Activated CD8-positive, alpha-beta T cell treated with anti-CD3 and anti-CD28 coated beads for 36 hours (primary cell): ENCODE results near the gene LRP1B. TPM values are rescaled to one million over a fixed set of nuclear protein-coding genes. Genes with fewer than 3 reads are reported as not detected.

Experiments used
- ATAC-seq: fragments of 200-7000 bp; cut with Tn5 transposase; one replicate; pipeline ENCODE4 v1.10.0; 2021; ENCODE audit warnings: mild to moderate bottlenecking, moderate library complexity
- CTCF ChIA-PET: fragments of 350-600 bp; sonication (Branson Sonifier 250); formaldehyde crosslinking; loops from one replicate; lab custom pipeline; 2021; ENCODE audit warnings: antibody characterized with exemption; lab: Charles Lee
- POLR2A ChIA-PET: fragments of 350-600 bp; sonication (Branson Sonifier 250); formaldehyde crosslinking; loops from one replicate; lab custom pipeline; 2021; ENCODE audit warnings: antibody characterized with exemption; lab: Charles Lee
- DNase-seq: peaks from one replicate; pipeline ENCODE4 v3.0.0-alpha.2; 2020
- H3K27ac Mint-ChIP-seq: one replicate; pipeline ENCODE4 v1.8.0; 2021; ENCODE audit warnings: mild to moderate bottlenecking, mixed read lengths
- H3K27me3 Mint-ChIP-seq: one replicate; pipeline ENCODE4 v1.8.0; 2021; ENCODE audit warnings: mixed read lengths
- H3K36me3 Mint-ChIP-seq: one replicate; pipeline ENCODE4 v1.8.0; 2021; ENCODE audit warnings: low read depth, mixed read lengths
- H3K4me1 Mint-ChIP-seq: one replicate; pipeline ENCODE4 v1.8.0; 2021; ENCODE audit warnings: low read depth, mixed read lengths
- H3K4me3 Mint-ChIP-seq: one replicate; pipeline ENCODE4 v1.8.0; 2021; ENCODE audit warnings: mild to moderate bottlenecking, moderate library complexity, mixed read lengths
- H3K9me3 Mint-ChIP-seq: one replicate; pipeline ENCODE4 v1.8.0; 2021; ENCODE audit warnings: mixed read lengths
- intact Hi-C: fragments of 100-400 bp; cut with micrococcal nuclease; formaldehyde crosslinking; loops from one replicate; pipeline ENCODE4 v1.10.0; 2022
- total RNA-seq, 2 experiments: library from RNA; stranded (reverse); gene quantifications; one replicate each; pipeline ENCODE4 v1.2.3, GENCODE V29; 2021
- TF ChIP-seq, protein P1 (sequence below): fragments of 200-600 bp; IDR thresholded peaks from one replicate; pipeline ENCODE4 v1.8.0; 2022; ENCODE audit warnings: antibody characterized with exemption, mild to moderate bottlenecking

The LRP1B gene
- total RNA-seq, 2 experiments from 2014 or later, result not detected

DNA sequence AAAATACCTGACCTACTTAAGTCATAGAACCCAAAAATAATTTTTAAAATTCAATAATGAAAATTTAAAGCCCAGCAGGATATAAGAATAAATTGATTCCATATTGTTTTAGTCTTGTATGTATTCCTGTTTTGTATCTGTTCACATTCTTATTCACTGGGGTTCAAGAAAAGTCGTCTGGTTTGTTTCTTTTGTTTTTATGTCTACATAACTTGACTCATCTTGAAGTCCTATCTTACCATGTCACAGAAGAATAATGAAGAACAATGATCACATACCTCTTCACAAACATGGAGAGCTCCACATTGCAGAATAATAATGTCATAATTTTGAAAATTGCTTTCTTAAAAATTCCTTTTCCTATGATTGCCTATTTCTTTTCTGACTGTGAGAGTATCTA, 43.4 kb upstream of the LRP1B start:
- H3K4me3 Mint-ChIP-seq, result no peak overlapping the region
- ChIA-PET POLR2A (no interaction called here), CTCF (no interaction called here)
- DNase-seq, result no peak
- no peak overlapping the region for H3K27ac Mint-ChIP-seq
- H3K36me3 Mint-ChIP-seq, result no peaks in the 10 kb centered on the region
- H3K4me1 Mint-ChIP-seq, result no peaks in the 10 kb centered on the region
- intact Hi-C loops, result no loop called here
- H3K27me3 Mint-ChIP-seq, result no peaks in the 10 kb centered on the region
- TF ChIP-seq, protein P1, sequence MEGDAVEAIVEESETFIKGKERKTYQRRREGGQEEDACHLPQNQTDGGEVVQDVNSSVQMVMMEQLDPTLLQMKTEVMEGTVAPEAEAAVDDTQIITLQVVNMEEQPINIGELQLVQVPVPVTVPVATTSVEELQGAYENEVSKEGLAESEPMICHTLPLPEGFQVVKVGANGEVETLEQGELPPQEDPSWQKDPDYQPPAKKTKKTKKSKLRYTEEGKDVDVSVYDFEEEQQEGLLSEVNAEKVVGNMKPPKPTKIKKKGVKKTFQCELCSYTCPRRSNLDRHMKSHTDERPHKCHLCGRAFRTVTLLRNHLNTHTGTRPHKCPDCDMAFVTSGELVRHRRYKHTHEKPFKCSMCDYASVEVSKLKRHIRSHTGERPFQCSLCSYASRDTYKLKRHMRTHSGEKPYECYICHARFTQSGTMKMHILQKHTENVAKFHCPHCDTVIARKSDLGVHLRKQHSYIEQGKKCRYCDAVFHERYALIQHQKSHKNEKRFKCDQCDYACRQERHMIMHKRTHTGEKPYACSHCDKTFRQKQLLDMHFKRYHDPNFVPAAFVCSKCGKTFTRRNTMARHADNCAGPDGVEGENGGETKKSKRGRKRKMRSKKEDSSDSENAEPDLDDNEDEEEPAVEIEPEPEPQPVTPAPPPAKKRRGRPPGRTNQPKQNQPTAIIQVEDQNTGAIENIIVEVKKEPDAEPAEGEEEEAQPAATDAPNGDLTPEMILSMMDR, result no peak
- no peaks in the 10 kb centered on the region for H3K9me3 Mint-ChIP-seq
- ATAC-seq, result no peak

DNA sequence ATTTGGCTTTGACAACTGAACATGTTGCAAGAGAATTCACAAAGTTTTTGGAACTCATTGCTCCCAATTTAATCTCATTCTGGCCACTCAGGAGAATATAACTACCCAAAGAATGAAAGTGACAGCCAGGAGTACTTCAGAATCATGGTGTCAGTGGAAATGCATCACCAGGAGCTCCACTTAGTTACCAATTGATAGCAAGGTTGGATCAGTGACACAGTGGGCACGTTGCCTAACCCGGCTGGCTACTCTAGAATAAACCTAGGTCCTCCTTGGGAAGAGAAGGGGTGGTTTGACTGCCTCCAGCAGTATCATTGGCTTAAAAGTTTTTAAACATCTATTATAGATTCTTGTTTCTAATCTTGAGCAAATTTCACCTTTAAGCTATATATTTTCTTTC, 40.0 kb upstream of the LRP1B start:
- intact Hi-C loops, result no loop called here
- H3K4me3 Mint-ChIP-seq, result no peak overlapping the region
- no peaks in the 10 kb centered on the region for H3K4me1 Mint-ChIP-seq
- H3K27me3 Mint-ChIP-seq, result no peaks in the 10 kb centered on the region
- ChIA-PET POLR2A (no interaction called here), CTCF (interaction anchor here (1.1 kb wide), 1 partner anchor 40 kb away, joined by 3 read pairs; no protein-coding TSS in a partner anchor)
- ATAC-seq (no peak), DNase-seq (no peak)
- H3K27ac Mint-ChIP-seq, result no peak overlapping the region
- TF ChIP-seq, protein P1, result no peak
- H3K36me3 Mint-ChIP-seq, result no peaks in the 10 kb centered on the region
- H3K9me3 Mint-ChIP-seq, result peaks cover 1% of the 10 kb centered on the region

DNA sequence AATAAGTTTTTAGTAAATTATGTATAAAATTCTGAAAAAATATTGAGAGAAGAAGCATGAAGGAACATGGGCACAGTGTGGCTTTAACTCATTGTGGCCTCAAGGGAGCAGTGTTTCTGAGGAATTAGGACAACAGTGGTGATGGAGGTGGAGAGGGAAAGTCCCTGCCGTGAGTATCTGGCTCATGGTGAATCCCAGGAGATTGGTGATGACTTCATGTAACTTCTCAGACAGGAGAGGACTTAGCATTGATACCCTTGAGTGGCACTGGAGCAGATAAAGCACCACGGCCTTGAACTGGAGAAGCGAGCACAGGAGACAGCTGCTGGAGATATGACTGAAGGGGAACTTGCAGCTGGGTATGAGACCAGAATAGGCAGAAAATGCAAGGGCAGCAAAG, 35.0 kb upstream of the LRP1B start:
- intact Hi-C loops, result no loop called here
- no peaks in the 10 kb centered on the region for H3K27me3 Mint-ChIP-seq
- peak; percentile 2 for DNase-seq
- H3K4me3 Mint-ChIP-seq, result no peak overlapping the region
- TF ChIP-seq, protein P1, result no peak
- ChIA-PET POLR2A (no interaction called here), CTCF (no interaction called here)
- no peak for ATAC-seq
- H3K27ac Mint-ChIP-seq, result no peak overlapping the region
- peaks cover 11% of the 10 kb centered on the region for H3K9me3 Mint-ChIP-seq
- no peaks in the 10 kb centered on the region for H3K4me1 Mint-ChIP-seq
- H3K36me3 Mint-ChIP-seq, result no peaks in the 10 kb centered on the region

DNA sequence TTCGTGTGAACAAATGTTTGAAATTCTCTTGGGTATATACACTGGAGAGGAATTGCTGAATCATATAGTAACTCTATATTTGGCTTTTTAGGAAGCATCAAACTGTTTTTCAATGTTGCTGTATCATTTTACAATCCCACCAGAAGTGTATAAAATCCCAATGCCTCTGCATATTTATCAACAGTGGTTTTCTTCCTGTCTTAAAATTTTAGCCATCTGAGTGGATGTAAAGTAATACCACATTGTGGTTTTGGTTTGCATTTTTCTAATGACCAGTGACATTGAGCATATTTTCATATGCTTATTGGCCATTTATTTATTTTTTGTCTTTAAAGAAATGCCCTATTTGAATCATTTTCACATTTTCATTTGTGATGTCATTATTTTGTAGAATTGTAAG, 22.8 kb upstream of the LRP1B start:
- peaks cover 3% of the 10 kb centered on the region for H3K9me3 Mint-ChIP-seq
- DNase-seq (no peak), ATAC-seq (no peak)
- H3K4me3 Mint-ChIP-seq, result no peak overlapping the region
- no peak overlapping the region for H3K27ac Mint-ChIP-seq
- POLR2A ChIA-PET, result no interaction called here
- H3K4me1 Mint-ChIP-seq, result no peaks in the 10 kb centered on the region
- CTCF ChIA-PET, result no interaction called here
- H3K27me3 Mint-ChIP-seq, result no peaks in the 10 kb centered on the region
- TF ChIP-seq, protein P1, result no peak
- intact Hi-C loops, result no loop called here
- no peaks in the 10 kb centered on the region for H3K36me3 Mint-ChIP-seq

DNA sequence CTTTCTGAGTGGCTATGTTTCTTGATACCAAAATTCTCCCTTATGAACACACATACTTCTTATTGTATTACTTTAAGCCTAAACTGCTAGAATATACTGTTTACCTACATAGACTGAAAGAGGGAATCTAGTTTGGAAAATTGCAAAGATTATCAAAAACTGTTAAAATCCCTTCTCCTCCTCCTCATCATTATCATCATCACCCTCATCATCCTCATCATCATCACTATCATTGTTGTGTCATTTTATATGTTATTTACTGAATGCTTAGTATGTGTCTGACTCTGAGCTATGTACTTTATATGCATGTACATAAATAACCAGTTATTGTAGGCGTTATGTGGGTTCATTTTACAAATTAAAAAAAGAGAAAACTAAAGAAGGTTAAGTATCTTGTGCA, 19.6 kb upstream of the LRP1B start:
- Mint-ChIP-seq H3K4me3 (no peak overlapping the region), H3K36me3 (no peaks in the 10 kb centered on the region), H3K27me3 (no peaks in the 10 kb centered on the region), H3K9me3 (peaks cover 3% of the 10 kb centered on the region), H3K4me1 (no peaks in the 10 kb centered on the region), H3K27ac (no peak overlapping the region)
- POLR2A ChIA-PET, result no interaction called here
- CTCF ChIA-PET, result no interaction called here
- DNase-seq (no peak), ATAC-seq (no peak)
- TF ChIP-seq, protein P1, result no peak
- intact Hi-C loops, result no loop called here
